GM23338 (cell line): ENCODE measurements around the gene INPP4A. TPM values are rescaled to one million over a fixed set of nuclear protein-coding genes. Genes with fewer than 3 reads are reported as not detected.

ENCODE experiments used
- ATAC-seq: fragments of 200-7000 bp; cut with Tn5 transposase; 3 replicates; pipeline ENCODE4 v1.9.1; 2020
- DNase-seq: peaks from one replicate; pipeline ENCODE4 v3.0.0-alpha.2; 2015; ENCODE audit warnings: low spot score
- H2AFZ ChIP-seq: fragments of 200-600 bp; sonication (generic); 2 replicates; pipeline ENCODE4 v1.8.0; 2016; ENCODE audit warnings: antibody characterized with exemption, mild to moderate bottlenecking, moderate library complexity
- H3F3A ChIP-seq: fragments of 200-600 bp; sonication (generic); replicated peaks from 2 replicates; pipeline ENCODE4 v1.8.0; 2017; ENCODE audit warnings: antibody characterized with exemption, mixed run types, low read depth
- H3K27ac ChIP-seq: fragments of 200-600 bp; sonication (generic); 2 replicates; pipeline ENCODE4 v1.6.1; 2016; ENCODE audit warnings: low read depth
- H3K27me3 ChIP-seq: fragments of 200-600 bp; sonication (generic); 2 replicates; pipeline ENCODE4 v1.8.0; 2016; ENCODE audit warnings: mild to moderate bottlenecking, mixed run types, moderate library complexity; ENCODE audit not compliant: insufficient read depth
- H3K36me3 ChIP-seq: fragments of 200-600 bp; sonication (generic); 2 replicates; pipeline ENCODE4 v1.8.0; 2016; ENCODE audit warnings: mild to moderate bottlenecking; ENCODE audit not compliant: insufficient read depth
- H3K4me1 ChIP-seq: fragments of 200-600 bp; sonication (generic); 2 replicates; pipeline ENCODE4 v1.8.0; 2016; ENCODE audit warnings: mild to moderate bottlenecking, moderate library complexity; ENCODE audit not compliant: insufficient read depth
- H3K4me2 ChIP-seq: fragments of 200-600 bp; sonication (generic); 2 replicates; pipeline ENCODE4 v1.7.1; 2017; ENCODE audit warnings: mixed run types
- H3K4me3 ChIP-seq: fragments of 200-600 bp; sonication (generic); 2 replicates; pipeline ENCODE4 v1.6.1; 2016; ENCODE audit warnings: mixed run types
- H3K79me2 ChIP-seq: fragments of 200-600 bp; sonication (generic); replicated peaks from 2 replicates; pipeline ENCODE4 v1.8.0; 2017; ENCODE audit warnings: mild to moderate bottlenecking; ENCODE audit not compliant: insufficient read depth
- H3K9me2 ChIP-seq: fragments of 200-600 bp; sonication (generic); 2 replicates; pipeline ENCODE4 v1.8.0; 2017; ENCODE audit not compliant: insufficient read depth
- H4K20me1 ChIP-seq: fragments of 200-600 bp; sonication (generic); replicated peaks from 2 replicates; pipeline ENCODE4 v1.8.0; 2017; ENCODE audit warnings: mild to moderate bottlenecking; ENCODE audit not compliant: insufficient read depth
- H3K27ac Mint-ChIP-seq: 2 replicates; pipeline ENCODE4 v1.8.0; 2020; ENCODE audit warnings: inconsistent platforms, mild to moderate bottlenecking, moderate library complexity, mixed read lengths
- H3K27me3 Mint-ChIP-seq: 3 replicates; pipeline ENCODE4 v1.8.0; 2022; ENCODE audit warnings: low read depth, mild to moderate bottlenecking, moderate library complexity, mixed read lengths, inconsistent platforms; ENCODE audit not compliant: insufficient read depth, poor library complexity
- H3K36me3 Mint-ChIP-seq: 3 replicates; pipeline ENCODE4 v1.8.0; 2021; ENCODE audit warnings: low read depth, mild to moderate bottlenecking, inconsistent platforms, moderate library complexity, mixed read lengths
- H3K4me1 Mint-ChIP-seq: 3 replicates; pipeline ENCODE4 v1.8.0; 2020; ENCODE audit warnings: mild to moderate bottlenecking, inconsistent platforms, mixed read lengths
- H3K4me3 Mint-ChIP-seq: 3 replicates; pipeline ENCODE4 v1.8.0; 2021; ENCODE audit warnings: moderate library complexity, mild to moderate bottlenecking, inconsistent platforms, mixed read lengths
- H3K9me3 Mint-ChIP-seq: 3 replicates; pipeline ENCODE4 v1.8.0; 2020; ENCODE audit warnings: moderate library complexity, mild to moderate bottlenecking, inconsistent platforms, mixed read lengths
- CREB1 ChIP-seq: fragments of 250-450 bp; sonication (Bioruptor Pico); IDR thresholded peaks from 2 replicates; pipeline ENCODE4 v1.5.0; 2020; ENCODE audit warnings: low read depth, mild to moderate bottlenecking, moderate library complexity
- CTCF ChIP-seq, 2 experiments: fragments of 200-600 bp in 1 of 2; sonication (generic) in 1 of 2; conservative IDR thresholded peaks; 2 replicates each; pipeline versions ENCODE4 v1.5.1 to v1.6.1; 2016 to 2017; ENCODE audit warnings: antibody characterized with exemption in 2 of 2, low read depth in 2 of 2, mild to moderate bottlenecking in 2 of 2, moderate library complexity in 1 of 2
- EZH2 ChIP-seq: fragments of 200-600 bp; sonication (generic); IDR thresholded peaks from one replicate; pipeline ENCODE4 v1.8.0; 2017; ENCODE audit warnings: antibody characterized with exemption, mild to moderate bottlenecking, low read depth; ENCODE audit not compliant: unreplicated experiment
- EZH2phosphoT487 ChIP-seq: fragments of 200-600 bp; sonication (generic); IDR thresholded peaks from one replicate; pipeline ENCODE4 v1.8.1; 2018; ENCODE audit warnings: antibody characterized with exemption; ENCODE audit not compliant: unreplicated experiment
- JUNB ChIP-seq: IDR thresholded peaks from one replicate; pipeline ENCODE4 v1.6.1; 2016; ENCODE audit warnings: antibody characterized with exemption; ENCODE audit not compliant: unreplicated experiment
- NANOG ChIP-seq: IDR thresholded peaks from 2 replicates; pipeline ENCODE4 v1.6.1; 2016; ENCODE audit warnings: antibody characterized with exemption, borderline replicate concordance
- POLR2AphosphoS5 ChIP-seq: IDR thresholded peaks from 2 replicates; pipeline ENCODE4 v1.6.1; 2016; ENCODE audit warnings: antibody characterized with exemption, low read depth
- REST ChIP-seq: IDR thresholded peaks from one replicate; pipeline ENCODE4 v1.6.1; 2018; ENCODE audit warnings: antibody characterized with exemption; ENCODE audit not compliant: unreplicated experiment
- STAT1 ChIP-seq: IDR thresholded peaks from one replicate; pipeline ENCODE4 v1.6.1; 2016; ENCODE audit warnings: antibody characterized with exemption; ENCODE audit not compliant: unreplicated experiment
- ZNF114 ChIP-seq: fragments of 250-450 bp; sonication (Bioruptor Pico); IDR thresholded peaks from 2 replicates; pipeline ENCODE4 v1.5.0; 2020; ENCODE audit warnings: mild to moderate bottlenecking, moderate library complexity
- ZNF331 ChIP-seq: fragments of 250-450 bp; sonication (Bioruptor Pico); IDR thresholded peaks from 2 replicates; pipeline ENCODE4 v1.5.0; 2020; ENCODE audit warnings: low read depth, mild to moderate bottlenecking, moderate library complexity
- polyA plus RNA-seq: library from polyadenylated mRNA; unstranded; fragments of >200 nt; fragmentation: Nextera tagmentation; extraction: Ambion mirVana; gene quantifications from 2 replicates; pipeline ENCODE4 v1.2.1, GENCODE V29; 2016
- total RNA-seq: library from RNA; depleted of rRNA; stranded (reverse); fragments of >200 nt; shearing (Covaris generic); gene quantifications from 2 replicates; pipeline ENCODE4 v1.2.3, GENCODE V29; 2014

INPP4A gene
- total and polyA plus RNA-seq, 2 experiments from 2014 or later = 8.5 to 36.9 TPM

- no peak for TF ChIP-seq REST
- no peak for TF ChIP-seq EZH2phosphoT487
- TF ChIP-seq STAT1 = no peak
- TF ChIP-seq NANOG = no peak
- TF ChIP-seq CREB1 = no peak
- TF ChIP-seq POLR2AphosphoS5 = no peak
- no peak for TF ChIP-seq CTCF (conservative IDR thresholded peaks at IDR 0.05; ENCODE audit: low read depth in 2 of 2)
- TF ChIP-seq ZNF114 = no peak
- no peak for TF ChIP-seq ZNF331 (CRISPR knock-in tag)
These were observed 71.9 kb downstream of the INPP4A start (continued) for GRCh38 chr2:98516571-98516970.

- H3K27me3 ChIP-seq = no peaks in the 10 kb centered on the region
- peaks cover 14% of the 10 kb centered on the region; the same call in 1 of the 2 replicates for H4K20me1 ChIP-seq
- H3F3A ChIP-seq = no peaks in the 10 kb centered on the region
- H3K4me2 ChIP-seq = no peak overlapping the region
- 0 out of 2 replicates have a peak, but pooled peaks cover 3% of the 10 kb centered on the region for H3K9me2 ChIP-seq
- H3K36me3 ChIP-seq = no peaks in the 10 kb centered on the region
- no peak overlapping the region for H2AFZ ChIP-seq
- no peak overlapping the region for H3K27ac ChIP-seq
- Mint-ChIP-seq H3K9me3 (no peaks in the 10 kb centered on the region), H3K4me1 (peaks cover 30% of the 10 kb centered on the region), H3K27me3 (peaks cover 2% of the 10 kb centered on the region), H3K4me3 (no peak overlapping the region), H3K36me3 (peaks cover 12% of the 10 kb centered on the region; the same call in 2 of the 3 replicates), H3K27ac (no peak overlapping the region)
- ATAC-seq (no peak), DNase-seq (no peak)
- H3K4me1 ChIP-seq = no peaks in the 10 kb centered on the region
- no peak overlapping the region for H3K4me3 ChIP-seq
- TF ChIP-seq STAT1 (no peak), ZNF114 (no peak), JUNB (no peak), REST (no peak), ZNF331 (CRISPR knock-in tag) (no peak), EZH2 (no peak), NANOG (no peak), POLR2AphosphoS5 (no peak), CREB1 (no peak)
- peaks cover 19% of the 10 kb centered on the region for H3K79me2 ChIP-seq
These were observed 73.0 kb downstream of the INPP4A start for GRCh38 chr2:98517636-98518035.
